ENCODE measurements around the gene WDR36. TPM values are rescaled to one million over a fixed set of nuclear protein-coding genes. Genes with fewer than 3 reads are reported as not detected.

Gene WDR36
- total RNA-seq, 4 donors from 2014 or later: 13.4 to 16.5 (median 14.7) TPM

DNA sequence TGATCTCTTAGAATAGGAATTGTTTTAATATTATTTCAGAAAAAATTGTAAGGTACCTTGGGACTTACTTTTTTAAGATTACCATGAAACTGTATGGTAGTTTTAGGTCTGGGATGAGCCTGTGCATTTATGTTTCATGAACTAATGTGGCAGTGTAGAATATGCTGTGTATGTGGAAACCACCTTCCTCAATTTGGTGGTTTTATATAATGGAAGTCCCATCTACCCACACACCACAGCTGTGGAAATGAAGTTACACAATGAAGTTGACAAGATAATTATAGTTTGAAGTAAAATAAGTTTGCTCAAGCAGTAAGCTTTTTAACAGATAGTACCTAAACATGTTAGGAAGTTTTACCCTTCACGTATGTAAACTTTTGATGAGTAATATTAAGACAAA is 24.4 kb downstream of the WDR36 start:
- Histone ChIP-seq H3K4me1 (no peaks in the 10 kb centered on the region), H3K27ac (no peak overlapping the region), H3K27me3 (no peaks in the 10 kb centered on the region), H3K36me3 (peaks cover 0 to 40% (median 0%) of the 10 kb centered on the region in 3 donors), H3K4me3 (no peak overlapping the region), H3K9me3 (no peaks in the 10 kb centered on the region)
- no peak for TF ChIP-seq POLR2A (IDR thresholded peaks at IDR 0.05)
- TF ChIP-seq, protein P1, sequence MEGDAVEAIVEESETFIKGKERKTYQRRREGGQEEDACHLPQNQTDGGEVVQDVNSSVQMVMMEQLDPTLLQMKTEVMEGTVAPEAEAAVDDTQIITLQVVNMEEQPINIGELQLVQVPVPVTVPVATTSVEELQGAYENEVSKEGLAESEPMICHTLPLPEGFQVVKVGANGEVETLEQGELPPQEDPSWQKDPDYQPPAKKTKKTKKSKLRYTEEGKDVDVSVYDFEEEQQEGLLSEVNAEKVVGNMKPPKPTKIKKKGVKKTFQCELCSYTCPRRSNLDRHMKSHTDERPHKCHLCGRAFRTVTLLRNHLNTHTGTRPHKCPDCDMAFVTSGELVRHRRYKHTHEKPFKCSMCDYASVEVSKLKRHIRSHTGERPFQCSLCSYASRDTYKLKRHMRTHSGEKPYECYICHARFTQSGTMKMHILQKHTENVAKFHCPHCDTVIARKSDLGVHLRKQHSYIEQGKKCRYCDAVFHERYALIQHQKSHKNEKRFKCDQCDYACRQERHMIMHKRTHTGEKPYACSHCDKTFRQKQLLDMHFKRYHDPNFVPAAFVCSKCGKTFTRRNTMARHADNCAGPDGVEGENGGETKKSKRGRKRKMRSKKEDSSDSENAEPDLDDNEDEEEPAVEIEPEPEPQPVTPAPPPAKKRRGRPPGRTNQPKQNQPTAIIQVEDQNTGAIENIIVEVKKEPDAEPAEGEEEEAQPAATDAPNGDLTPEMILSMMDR (IDR thresholded peaks at IDR 0.05): no peak
- DNase-seq: no peak

DNA sequence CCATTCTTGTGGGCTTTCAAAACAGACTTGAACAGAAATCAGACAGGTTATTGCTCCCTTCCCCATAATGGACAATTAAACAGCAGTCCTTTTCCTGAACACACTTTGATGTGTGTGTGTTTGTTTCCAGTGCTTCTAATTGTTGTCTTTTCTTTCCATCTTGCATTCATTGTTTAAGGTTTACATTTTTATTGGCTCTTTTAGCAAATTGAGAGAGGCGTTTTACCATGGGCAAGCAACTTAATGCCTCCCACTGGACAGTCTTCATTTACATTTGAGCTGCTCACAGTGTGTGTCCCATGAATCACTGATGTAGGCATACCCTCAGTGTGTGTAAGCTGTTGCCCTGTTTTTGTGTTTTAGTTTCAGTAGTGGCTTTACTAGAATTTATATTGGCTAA is 25.0 kb downstream of the WDR36 start:
- no peaks in the 10 kb centered on the region for H3K9me3 ChIP-seq
- H3K27me3 ChIP-seq: no peaks in the 10 kb centered on the region
- H3K4me3 ChIP-seq: no peak overlapping the region
- peaks cover 0 to 40% (median 0%) of the 10 kb centered on the region in 3 donors for H3K36me3 ChIP-seq
- no peaks in the 10 kb centered on the region for H3K4me1 ChIP-seq
- no peak for TF ChIP-seq POLR2A (IDR thresholded peaks at IDR 0.05)
- TF ChIP-seq, protein P1 (IDR thresholded peaks at IDR 0.05): no peak
- DNase-seq: no peak
- H3K27ac ChIP-seq: no peak overlapping the region

GRCh38 chr5:111119221-111119620 is 27.1 kb downstream of the WDR36 start:
- Histone ChIP-seq H3K9me3 (no peaks in the 10 kb centered on the region), H3K27ac (no peak overlapping the region), H3K4me3 (no peak overlapping the region), H3K27me3 (no peaks in the 10 kb centered on the region), H3K36me3 (peaks cover 0 to 46% (median 0%) of the 10 kb centered on the region in 3 donors), H3K4me1 (no peaks in the 10 kb centered on the region)
- no peak for DNase-seq
- TF ChIP-seq, protein P1 (IDR thresholded peaks at IDR 0.05): no peak
- no peak for TF ChIP-seq POLR2A (IDR thresholded peaks at IDR 0.05)

GRCh38 chr5:111119856-111120255 is 27.7 kb downstream of the WDR36 start:
- H3K4me1 ChIP-seq: no peaks in the 10 kb centered on the region
- H3K9me3 ChIP-seq: no peaks in the 10 kb centered on the region
- H3K27ac ChIP-seq: no peak overlapping the region
- no peaks in the 10 kb centered on the region for H3K27me3 ChIP-seq
- TF ChIP-seq, protein P1 (IDR thresholded peaks at IDR 0.05): no peak
- TF ChIP-seq POLR2A (IDR thresholded peaks at IDR 0.05): no peak
- no peak overlapping the region for H3K4me3 ChIP-seq
- no peak for DNase-seq
- peaks cover 0 to 53% (median 0%) of the 10 kb centered on the region in 3 donors for H3K36me3 ChIP-seq

DNA sequence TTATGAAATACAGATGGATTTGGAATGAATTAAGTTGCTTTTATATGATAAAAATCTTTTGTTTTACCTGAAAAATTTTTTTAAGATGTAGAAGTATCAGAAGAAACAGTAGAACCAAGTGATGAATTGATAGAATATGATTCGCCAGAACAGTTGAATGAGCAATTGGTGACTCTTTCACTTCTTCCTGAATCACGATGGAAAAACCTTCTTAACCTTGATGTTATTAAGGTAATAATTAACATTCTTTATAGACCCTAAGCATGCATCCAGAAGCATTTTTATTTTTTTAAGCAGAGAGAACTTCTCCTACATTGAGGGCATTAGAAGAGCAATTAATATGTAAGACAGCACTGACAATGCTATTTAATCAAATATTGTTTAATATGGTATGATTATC is 28.8 kb downstream of the WDR36 start:
- no peaks in the 10 kb centered on the region for H3K4me1 ChIP-seq
- no peak overlapping the region for H3K27ac ChIP-seq
- TF ChIP-seq, protein P1 (IDR thresholded peaks at IDR 0.05): no peak
- no peak for TF ChIP-seq POLR2A (IDR thresholded peaks at IDR 0.05)
- H3K4me3 ChIP-seq: no peak overlapping the region
- no peaks in the 10 kb centered on the region for H3K27me3 ChIP-seq
- H3K36me3 ChIP-seq: peaks cover 0 to 63% (median 0%) of the 10 kb centered on the region in 3 donors
- H3K9me3 ChIP-seq: no peaks in the 10 kb centered on the region
- no peak for DNase-seq

GRCh38 chr5:111121926-111122325 is 29.8 kb downstream of the WDR36 start:
- Histone ChIP-seq H3K27me3 (no peaks in the 10 kb centered on the region), H3K36me3 (peaks cover 0 to 73% (median 0%) of the 10 kb centered on the region in 3 donors), H3K4me3 (no peak overlapping the region), H3K9me3 (no peaks in the 10 kb centered on the region), H3K27ac (no peak overlapping the region), H3K4me1 (no peaks in the 10 kb centered on the region)
- DNase-seq: no peak
- TF ChIP-seq, protein P1 (IDR thresholded peaks at IDR 0.05): no peak
- TF ChIP-seq POLR2A (IDR thresholded peaks at IDR 0.05): no peak
